Jurkat, Clone E6-1 (cell line): Measurements from ENCODE around the gene BSN.
"Not testable (repeated sequence)": the region's sequence is repeated elsewhere in the genome, so short reads cannot be mapped to it uniquely, and the experiment has no call there.

ENCODE experiments used
- DNase-seq: peaks from one replicate; pipeline ENCODE4 v3.0.0-alpha.2; 2011; ENCODE audit warnings: low read depth, low spot score
- H3K4me3 ChIP-seq: 2 replicates; pipeline ENCODE4 v1.5.1; 2011; ENCODE audit warnings: mild to moderate bottlenecking, low read length, control low read depth, moderate library complexity

The BSN gene

GRCh38 chr3:49665822-49666519 lies 111.7 kb downstream of the BSN start:
- DNase-seq, result no peak
- no peak overlapping the region for H3K4me3 ChIP-seq

GRCh38 chr3:49666592-49666991 lies 112.3 kb downstream of the BSN start:
- no peak for DNase-seq
- H3K4me3 ChIP-seq, result no peak overlapping the region

- no peak overlapping the region for H3K4me3 ChIP-seq
- DNase-seq, result no peak
Measured at GRCh38 chr3:49667701-49668413, 113.6 kb downstream of the BSN start.

GRCh38 chr3:49668414-49668797 lies 114.1 kb downstream of the BSN start:
- DNase-seq, result no peak
- H3K4me3 ChIP-seq, result no peak overlapping the region

- H3K4me3 ChIP-seq, result no peak overlapping the region
- DNase-seq, result no peak
Measured at GRCh38 chr3:49668861-49669260, 114.6 kb downstream of the BSN start.

- no peak for DNase-seq
- H3K4me3 ChIP-seq, result no peak overlapping the region
Measured at GRCh38 chr3:49669352-49669751, 115.1 kb downstream of the BSN start.

- no peak overlapping the region for H3K4me3 ChIP-seq
Measured at GRCh38 chr3:49670940-49671290, 116.6 kb downstream of the BSN start.

GRCh38 chr3:49671291-49672288 lies 117.3 kb downstream of the BSN start:
- H3K4me3 ChIP-seq, result no peak overlapping the region
- DNase-seq, result peak; percentile 63

More at GRCh38 chr3:49670940-49671290, 116.6 kb downstream of the BSN start:
- no peak for DNase-seq

GRCh38 chr3:49673121-49673714 lies 118.9 kb downstream of the BSN start:
- no peak for DNase-seq
- peak overlapping the region; percentile 92 for H3K4me3 ChIP-seq

- H3K4me3 ChIP-seq, result peak within 1 kb of the TSS; percentile 92
- peak; percentile 98 for DNase-seq
Measured at GRCh38 chr3:49673715-49674496, 119.6 kb downstream of the BSN start, which contains the start of gene APEH. APEH (plus strand) TSS chr3:49674351; CDS start chr3:49674402, 51 bp downstream.

GRCh38 chr3:49674497-49674983 lies 120.3 kb downstream of the BSN start:
- DNase-seq, result no peak
- H3K4me3 ChIP-seq, result peak overlapping the region; percentile 92

GRCh38 chr3:49675912-49676311 lies 121.6 kb downstream of the BSN start:
- no peak overlapping the region for H3K4me3 ChIP-seq
- DNase-seq, result no peak

GRCh38 chr3:49680493-49681231 lies 126.4 kb downstream of the BSN start:
- H3K4me3 ChIP-seq, result no peak overlapping the region
- DNase-seq, result no peak

- H3K4me3 ChIP-seq, result no peak overlapping the region
- DNase-seq, result no peak
Measured at GRCh38 chr3:49681232-49681522, 126.9 kb downstream of the BSN start.

GRCh38 chr3:49681543-49681942 lies 127.3 kb downstream of the BSN start:
- DNase-seq, result no peak
- H3K4me3 ChIP-seq, result no peak overlapping the region

- no peak for DNase-seq
- no peak overlapping the region for H3K4me3 ChIP-seq
Measured at GRCh38 chr3:49683162-49683561, 128.9 kb downstream of the BSN start.

GRCh38 chr3:49684453-49684852 lies 130.2 kb downstream of the BSN start:
- DNase-seq, H3K4me3 ChIP-seq: not testable (repeated sequence)

- not testable (repeated sequence) for DNase-seq
Measured at GRCh38 chr3:49685103-49685502, 130.8 kb downstream of the BSN start.

More at GRCh38 chr3:49685103-49685502, 130.8 kb downstream of the BSN start:
- H3K4me3 ChIP-seq, result not testable (repeated sequence)
